Neural progenitor cell (in vitro differentiated cells): ENCODE measurements around the gene OPCML.

Source experiments
- EZH2 ChIP-seq: fragments of 200-600 bp; sonication (generic); IDR thresholded peaks from 2 replicates; pipeline ENCODE4 v1.6.1; 2017; ENCODE audit warnings: antibody characterized with exemption, mild to moderate bottlenecking, moderate library complexity
- TF ChIP-seq, protein P1 (sequence below): fragments of 200-600 bp; sonication (generic); IDR thresholded peaks from 2 replicates; pipeline ENCODE4 v1.5.1; 2017; ENCODE audit warnings: antibody characterized with exemption, mild to moderate bottlenecking

DNA sequence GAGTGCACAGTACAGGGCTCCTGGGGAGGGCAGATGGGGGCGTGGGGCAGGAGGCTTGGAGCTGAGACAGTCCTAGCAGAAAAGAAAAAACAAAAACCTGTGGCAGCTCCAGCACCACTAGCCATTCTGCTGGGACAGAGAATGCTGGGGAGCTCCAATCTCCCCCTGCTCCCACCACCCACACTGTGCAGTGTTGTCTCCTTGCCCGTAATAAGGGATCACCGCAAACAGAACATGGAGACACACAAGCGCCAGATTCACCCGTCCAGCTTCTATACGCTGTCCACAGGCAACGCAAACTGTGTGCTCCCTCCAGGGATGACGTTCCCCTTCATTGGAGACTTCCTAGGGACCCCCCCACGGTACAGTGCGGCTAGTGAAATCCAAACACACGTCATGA is 31.4 kb downstream of the OPCML start:
- TF ChIP-seq, protein P1, sequence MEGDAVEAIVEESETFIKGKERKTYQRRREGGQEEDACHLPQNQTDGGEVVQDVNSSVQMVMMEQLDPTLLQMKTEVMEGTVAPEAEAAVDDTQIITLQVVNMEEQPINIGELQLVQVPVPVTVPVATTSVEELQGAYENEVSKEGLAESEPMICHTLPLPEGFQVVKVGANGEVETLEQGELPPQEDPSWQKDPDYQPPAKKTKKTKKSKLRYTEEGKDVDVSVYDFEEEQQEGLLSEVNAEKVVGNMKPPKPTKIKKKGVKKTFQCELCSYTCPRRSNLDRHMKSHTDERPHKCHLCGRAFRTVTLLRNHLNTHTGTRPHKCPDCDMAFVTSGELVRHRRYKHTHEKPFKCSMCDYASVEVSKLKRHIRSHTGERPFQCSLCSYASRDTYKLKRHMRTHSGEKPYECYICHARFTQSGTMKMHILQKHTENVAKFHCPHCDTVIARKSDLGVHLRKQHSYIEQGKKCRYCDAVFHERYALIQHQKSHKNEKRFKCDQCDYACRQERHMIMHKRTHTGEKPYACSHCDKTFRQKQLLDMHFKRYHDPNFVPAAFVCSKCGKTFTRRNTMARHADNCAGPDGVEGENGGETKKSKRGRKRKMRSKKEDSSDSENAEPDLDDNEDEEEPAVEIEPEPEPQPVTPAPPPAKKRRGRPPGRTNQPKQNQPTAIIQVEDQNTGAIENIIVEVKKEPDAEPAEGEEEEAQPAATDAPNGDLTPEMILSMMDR, result no peak
- no peak for TF ChIP-seq EZH2
